K562 treated with DMSO at 1 percent for 12 hours (cell line): ENCODE results near the gene ZFP82. TPM values are rescaled to one million over a fixed set of nuclear protein-coding genes. Genes with fewer than 3 reads are reported as not detected.

Experiments used
- total RNA-seq: library from RNA; unstranded; fragments of 300-600 nt; gene quantifications from 2 replicates; pipeline ENCODE4 v1.2.3, GENCODE V29; 2022; ENCODE audit not compliant: insufficient read depth

ZFP82 gene
- 0.94 and 2.1 TPM in 2 replicates for total RNA-seq

DNA sequence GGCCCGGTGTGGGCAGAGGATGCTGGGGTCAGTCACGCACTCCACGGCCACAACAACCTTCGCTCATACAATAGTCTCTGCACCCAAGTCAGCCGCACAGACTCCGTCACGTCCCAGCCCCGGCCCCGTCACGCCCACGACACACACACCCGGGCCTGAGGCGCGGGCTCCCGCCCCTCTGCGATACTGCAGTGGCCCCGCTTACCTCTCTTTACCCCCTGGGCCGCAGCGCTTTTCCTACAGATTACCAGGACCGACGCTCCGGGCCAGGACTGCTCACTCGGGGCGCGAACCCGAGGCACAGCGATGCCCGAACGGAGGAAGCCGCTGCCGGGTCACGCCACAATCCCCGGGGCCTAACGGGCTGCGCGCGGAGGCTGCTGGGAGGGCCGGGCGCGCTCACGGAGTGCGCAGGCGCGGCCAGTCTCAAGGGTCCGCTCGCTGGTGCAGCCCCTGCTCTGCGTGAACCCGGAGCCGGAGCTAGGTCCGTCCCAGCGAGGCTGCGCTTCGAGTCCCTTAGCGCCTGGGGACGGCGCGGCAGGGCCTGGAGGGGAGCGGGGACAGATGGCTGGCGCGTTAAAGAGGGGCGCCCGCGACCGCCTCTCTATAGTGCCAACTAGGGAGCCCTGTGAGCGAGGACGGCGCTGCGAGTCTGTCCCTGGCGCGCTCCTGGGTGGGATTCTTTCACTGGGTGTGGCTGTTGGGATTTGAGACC is at the start of gene ZFP82:
Gene ZFP82 (minus strand): TSS at position 358 of the 715 bp plus-strand sequence. CDS start 8,855 bp downstream, outside the sequence.

DNA sequence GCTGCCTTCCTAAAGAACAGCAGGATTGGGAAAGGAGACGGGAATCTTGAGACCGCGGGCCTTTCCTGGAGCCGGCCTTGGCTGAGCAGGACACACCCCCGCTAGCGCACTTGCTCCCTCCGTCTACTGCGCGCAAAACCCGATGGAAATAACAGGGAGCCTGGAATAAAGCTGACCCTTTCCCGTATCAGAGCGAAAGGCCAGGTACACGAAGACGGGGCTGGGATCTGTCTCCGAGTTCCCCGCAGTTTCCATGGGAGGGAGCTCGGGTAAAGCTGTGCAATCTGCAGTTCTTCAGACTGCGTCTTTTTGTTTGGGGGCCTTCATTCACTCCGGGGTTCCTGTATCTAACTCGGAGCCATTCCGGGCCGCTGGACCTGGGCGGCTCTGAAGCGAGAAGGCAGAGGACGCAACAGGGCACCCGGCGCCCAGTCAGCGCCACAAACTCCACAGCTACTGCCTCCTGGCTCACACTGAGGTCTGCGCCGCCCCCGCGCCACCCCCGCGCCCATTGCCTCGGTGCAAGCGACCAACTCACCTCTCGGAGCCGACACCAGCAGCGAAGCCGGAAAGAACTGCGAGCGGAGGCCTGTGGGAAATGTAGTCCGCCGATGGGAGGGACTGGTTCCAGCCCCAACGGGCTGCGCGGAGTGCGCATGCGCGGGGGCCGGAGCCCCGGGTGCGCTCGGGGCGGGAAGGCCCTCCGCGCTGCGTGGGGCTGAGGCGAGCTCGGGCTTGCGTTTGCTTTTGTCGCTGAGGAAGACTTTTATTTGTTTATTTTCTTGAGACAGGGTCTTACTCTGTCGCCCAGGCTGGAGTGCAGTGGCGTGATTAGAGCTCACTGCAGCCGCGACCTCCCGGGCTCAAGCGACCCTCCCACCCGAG is 39.6 kb downstream of the ZFP82 start, which contains the start of gene ZFP14:
Gene ZFP14 (minus strand): TSS at position 577 of the 885 bp plus-strand sequence. CDS start 11,309 bp downstream, outside the sequence.

Other genes with a start within 250 kb of the ZFP82 start
- 0.75 and 1.5 TPM in 2 replicates for gene ZNF565, start 204.0 kb downstream of the ZFP82 start, total RNA-seq
- gene ZNF146, start 203.5 kb downstream of the ZFP82 start, total RNA-seq: 18.4 and 48.5 TPM in 2 replicates
- 0.39 and 0.63 TPM in 2 replicates for gene ZFP14, start 39.4 kb downstream of the ZFP82 start, total RNA-seq
- gene ZNF566, start 70.9 kb upstream of the ZFP82 start, total RNA-seq: 2.0 and 4.7 TPM in 2 replicates
- gene ZNF260, start 109.6 kb upstream of the ZFP82 start, total RNA-seq: 1.0 and 4.3 TPM in 2 replicates
- 0.76 and 3.0 TPM in 2 replicates for gene ZNF529, start 154.6 kb upstream of the ZFP82 start, total RNA-seq
- gene ZNF382, start 186.7 kb upstream of the ZFP82 start, total RNA-seq: 0.23 TPM in 1 of 2 replicates, not detected in the other
- 1.2 TPM in 1 of 2 replicates, not detected in the other for gene ZNF461, start 248.2 kb upstream of the ZFP82 start, total RNA-seq